ENCODE data around the gene FETUB. TPM values are rescaled to one million over a fixed set of nuclear protein-coding genes. Genes with fewer than 3 reads are reported as not detected.

Gene FETUB
- polyA plus RNA-seq, 2 of the 4 experiments (the other 2 are of a cell fraction): 0.06 to 0.10 TPM

GRCh38 chr3:186653080-186653707 lies 13.0 kb downstream of the FETUB start:
- no peak for ATAC-seq
- DNase-seq (ENCODE audit: low read depth in 1 of 2, low spot score in 1 of 2): no peak
- Histone ChIP-seq H3K4me1 (no peaks in the 10 kb centered on the region), H3K9me3 (no peaks in the 10 kb centered on the region), H3K4me2 (no peak overlapping the region), H3K27ac (no peak overlapping the region), H3K4me3 (no peak overlapping the region)
- ChIA-PET CTCF (interaction anchor here (1.2 kb wide), 1 partner anchor 37 kb away, joined by 3 read pairs; no protein-coding TSS in a partner anchor), POLR2A (interaction anchor here (0.5 kb wide), 1 partner anchor 292 kb away, joined by 6 read pairs; no protein-coding TSS in a partner anchor)
- no peak for FAIRE-seq
- WGBS (ENCODE audit: missing lambda C conversion rate): 75% methylated on average over 7 of the region's 7 CpGs
- TF ChIP-seq ZSCAN20 (CRISPR knock-in tag; IDR thresholded peaks at IDR 0.05) (no peak), PBX3 (IDR thresholded peaks at IDR 0.05) (no peak), E2F6 (IDR thresholded peaks at IDR 0.05; ENCODE audit: borderline replicate concordance, low read depth) (no peak), SREBF2 (IDR thresholded peaks at IDR 0.05) (no peak), BCL3 (IDR thresholded peaks at IDR 0.05) (no peak), ATOH8 (CRISPR knock-in tag; IDR thresholded peaks at IDR 0.05; ENCODE audit: low read depth) (no peak), MAZ (IDR thresholded peaks at IDR 0.05; ENCODE audit: borderline replicate concordance, low read depth, low read length) (no peak), HOXB5 (CRISPR knock-in tag; IDR thresholded peaks at IDR 0.05) (no peak), JUN (IDR thresholded peaks at IDR 0.05) (no peak), NR3C1 (IDR thresholded peaks at IDR 0.05) (no peak), HEYL (CRISPR knock-in tag; IDR thresholded peaks at IDR 0.05) (no peak), EP300 (IDR thresholded peaks at IDR 0.05) (no peak), RAD21 (conservative IDR thresholded peaks at IDR 0.05 in 1 of 2, IDR thresholded peaks at IDR 0.05 in 1 of 2) (no peak), PHF8 (IDR thresholded peaks at IDR 0.05; ENCODE audit: borderline replicate concordance, low read depth) (no peak), CEBPB (IDR thresholded peaks at IDR 0.05) (no peak), RCOR1 (IDR thresholded peaks at IDR 0.05; ENCODE audit: low read depth, low read length) (no peak), ESRRA (IDR thresholded peaks at IDR 0.05; ENCODE audit: borderline replicate concordance, low read length) (no peak), MAX (IDR thresholded peaks at IDR 0.05) (no peak), FOXS1 (CRISPR knock-in tag; IDR thresholded peaks at IDR 0.05) (no peak)

GRCh38 chr3:186653984-186654383 lies 13.8 kb downstream of the FETUB start:
- POLR2A ChIA-PET: no interaction called here
- Histone ChIP-seq H3K9me3 (no peaks in the 10 kb centered on the region), H3K4me3 (no peak overlapping the region), H3K4me1 (no peaks in the 10 kb centered on the region), H3K4me2 (no peak overlapping the region), H3K27ac (no peak overlapping the region)
- no peak for FAIRE-seq
- TF ChIP-seq KDM5A (IDR thresholded peaks at IDR 0.05): no peak
- TF ChIP-seq CBX8 (IDR thresholded peaks at IDR 0.05): no peak
- TF ChIP-seq HOXB13 (CRISPR knock-in tag; IDR thresholded peaks at IDR 0.05; ENCODE audit: low read depth): no peak
- TF ChIP-seq HES2 (IDR thresholded peaks at IDR 0.05): no peak
- TF ChIP-seq SREBF2 (IDR thresholded peaks at IDR 0.05): no peak
- no peak for TF ChIP-seq EP300 (IDR thresholded peaks at IDR 0.05)
- TF ChIP-seq PHF8 (IDR thresholded peaks at IDR 0.05; ENCODE audit: borderline replicate concordance, low read depth): no peak
- TF ChIP-seq FOSB (CRISPR knock-in tag; IDR thresholded peaks at IDR 0.05): no peak
- no peak for TF ChIP-seq EHF (CRISPR knock-in tag; IDR thresholded peaks at IDR 0.05)
- no peak for TF ChIP-seq RCOR1 (IDR thresholded peaks at IDR 0.05; ENCODE audit: low read depth, low read length)
- no peak for TF ChIP-seq CTCF (IDR thresholded peaks at IDR 0.05)
- no peak for TF ChIP-seq HOXB5 (CRISPR knock-in tag; IDR thresholded peaks at IDR 0.05)
- no peak for TF ChIP-seq ATOH8 (CRISPR knock-in tag; IDR thresholded peaks at IDR 0.05; ENCODE audit: low read depth)
- TF ChIP-seq FOXS1 (CRISPR knock-in tag; IDR thresholded peaks at IDR 0.05): no peak
- no peak for TF ChIP-seq POLR2AphosphoS2 (conservative IDR thresholded peaks at IDR 0.05; ENCODE audit: low read length)
- TF ChIP-seq TFCP2L1 (CRISPR knock-in tag; IDR thresholded peaks at IDR 0.05): no peak
- peak; percentile 85 to 94 for ATAC-seq
- peak; percentile 12 to 15 for DNase-seq (ENCODE audit: low read depth in 1 of 2, low spot score in 1 of 2)
- CTCF ChIA-PET: interaction anchor here (1.2 kb wide), 1 partner anchor 37 kb away, joined by 3 read pairs; no protein-coding TSS in a partner anchor
- 37% methylated on average over 5 of the region's 6 CpGs for WGBS (ENCODE audit: missing lambda C conversion rate)
